ENCODE measurements around the gene FAM171A1. TPM values are rescaled to one million over a fixed set of nuclear protein-coding genes. Genes with fewer than 3 reads are reported as not detected.

Gene FAM171A1
- total RNA-seq, 1 experiment from 2014 or later = 1.0 TPM

DNA sequence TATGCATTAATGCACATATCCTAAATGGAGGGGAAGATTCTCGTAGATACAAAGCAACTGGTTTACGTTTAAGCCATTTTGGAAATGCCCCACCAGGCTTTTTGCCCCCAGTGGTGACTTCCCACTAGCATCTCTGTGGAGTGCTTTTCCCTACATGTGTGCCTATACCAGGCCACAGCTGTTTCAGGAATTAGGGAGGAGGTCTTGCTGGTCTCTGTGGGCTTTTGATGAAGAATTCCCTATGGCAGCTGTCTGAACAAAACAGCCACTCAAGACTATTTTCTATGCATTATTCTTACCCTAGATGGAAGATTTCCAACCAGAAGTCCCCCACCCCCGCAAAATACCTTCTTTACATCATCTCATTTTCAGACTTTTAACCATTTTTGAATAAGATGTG lies 150.6 kb downstream of the FAM171A1 start:
- peaks cover 36% of the 10 kb centered on the region for H3K27me3 Mint-ChIP-seq (ENCODE audit: unreplicated experiment)
- peaks cover 3% of the 10 kb centered on the region for H3K9me3 Mint-ChIP-seq (ENCODE audit: low read depth, unreplicated experiment)
- DNase-seq = no peak
- no peak overlapping the region for H3K27ac Mint-ChIP-seq (ENCODE audit: unreplicated experiment)
- TF ChIP-seq, protein P1, sequence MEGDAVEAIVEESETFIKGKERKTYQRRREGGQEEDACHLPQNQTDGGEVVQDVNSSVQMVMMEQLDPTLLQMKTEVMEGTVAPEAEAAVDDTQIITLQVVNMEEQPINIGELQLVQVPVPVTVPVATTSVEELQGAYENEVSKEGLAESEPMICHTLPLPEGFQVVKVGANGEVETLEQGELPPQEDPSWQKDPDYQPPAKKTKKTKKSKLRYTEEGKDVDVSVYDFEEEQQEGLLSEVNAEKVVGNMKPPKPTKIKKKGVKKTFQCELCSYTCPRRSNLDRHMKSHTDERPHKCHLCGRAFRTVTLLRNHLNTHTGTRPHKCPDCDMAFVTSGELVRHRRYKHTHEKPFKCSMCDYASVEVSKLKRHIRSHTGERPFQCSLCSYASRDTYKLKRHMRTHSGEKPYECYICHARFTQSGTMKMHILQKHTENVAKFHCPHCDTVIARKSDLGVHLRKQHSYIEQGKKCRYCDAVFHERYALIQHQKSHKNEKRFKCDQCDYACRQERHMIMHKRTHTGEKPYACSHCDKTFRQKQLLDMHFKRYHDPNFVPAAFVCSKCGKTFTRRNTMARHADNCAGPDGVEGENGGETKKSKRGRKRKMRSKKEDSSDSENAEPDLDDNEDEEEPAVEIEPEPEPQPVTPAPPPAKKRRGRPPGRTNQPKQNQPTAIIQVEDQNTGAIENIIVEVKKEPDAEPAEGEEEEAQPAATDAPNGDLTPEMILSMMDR (IDR thresholded peaks at IDR 0.05; ENCODE audit: unreplicated experiment) = no peak
- H3K36me3 Mint-ChIP-seq (ENCODE audit: insufficient read depth, unreplicated experiment) = no peaks in the 10 kb centered on the region
- no TSS peak for BruUV-seq (replicated peaks)
- no peak overlapping the region for H3K4me3 Mint-ChIP-seq (ENCODE audit: low read depth, unreplicated experiment)
- no peaks in the 10 kb centered on the region for H3K4me1 Mint-ChIP-seq (ENCODE audit: low read depth, unreplicated experiment)
- intact Hi-C loops (cut with micrococcal nuclease; ENCODE audit: unreplicated experiment) = no loop called here
- CTCF ChIA-PET = interaction anchor here (1.2 kb wide), 1 partner anchor 10 kb away, joined by 4 read pairs; no protein-coding TSS in a partner anchor

DNA sequence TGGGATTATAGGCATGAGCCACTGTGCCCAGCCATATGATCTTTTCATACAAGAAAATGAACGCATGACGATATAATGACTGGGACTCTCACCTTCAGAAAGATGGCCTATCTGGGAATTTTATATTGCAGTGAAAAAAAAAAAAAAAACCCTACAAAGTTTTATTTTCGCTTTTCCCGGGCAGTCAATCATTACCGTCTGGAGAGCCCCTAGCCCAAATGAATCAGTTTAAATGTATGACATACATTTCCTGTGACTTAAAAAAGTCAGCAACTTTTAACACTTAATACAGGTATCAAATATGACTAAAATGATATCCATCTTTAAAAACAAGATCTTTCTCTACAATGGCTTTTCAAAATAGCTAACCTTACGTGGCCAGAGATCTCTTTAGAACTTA lies 154.4 kb downstream of the FAM171A1 start:
- no peaks in the 10 kb centered on the region for H3K36me3 Mint-ChIP-seq (ENCODE audit: insufficient read depth, unreplicated experiment)
- CTCF ChIA-PET = no interaction called here
- no TSS peak for BruUV-seq (replicated peaks)
- peaks cover 2% of the 10 kb centered on the region for H3K9me3 Mint-ChIP-seq (ENCODE audit: low read depth, unreplicated experiment)
- TF ChIP-seq, protein P1 (IDR thresholded peaks at IDR 0.05; ENCODE audit: unreplicated experiment) = no peak
- no peak for DNase-seq
- H3K4me3 Mint-ChIP-seq (ENCODE audit: low read depth, unreplicated experiment) = no peak overlapping the region
- H3K27me3 Mint-ChIP-seq (ENCODE audit: unreplicated experiment) = peaks cover 41% of the 10 kb centered on the region
- no peaks in the 10 kb centered on the region for H3K4me1 Mint-ChIP-seq (ENCODE audit: low read depth, unreplicated experiment)
- no peak overlapping the region for H3K27ac Mint-ChIP-seq (ENCODE audit: unreplicated experiment)
- intact Hi-C loops (cut with micrococcal nuclease; ENCODE audit: unreplicated experiment) = no loop called here

DNA sequence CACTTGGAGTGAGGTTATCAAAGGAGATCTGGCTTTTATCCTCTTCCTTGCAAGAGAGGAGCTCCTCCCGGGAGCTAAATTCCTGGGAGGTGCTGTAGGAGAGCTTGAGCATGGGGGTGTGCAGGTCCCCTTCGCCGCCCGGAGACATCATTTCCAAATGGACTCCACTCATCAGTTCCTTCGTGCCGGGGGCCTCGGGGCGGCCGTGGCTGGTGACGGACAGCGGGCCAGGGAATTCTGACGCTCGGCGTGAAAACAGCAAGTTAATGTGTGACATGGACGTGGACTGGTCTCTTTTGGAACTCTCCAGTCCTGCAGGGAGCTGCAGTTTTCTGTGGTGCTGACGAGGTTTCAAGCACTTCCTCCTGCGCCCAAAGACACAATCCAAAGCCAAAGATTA lies 156.9 kb downstream of the FAM171A1 start:
- CTCF ChIA-PET = no interaction called here
- Mint-ChIP-seq H3K27ac (ENCODE audit: unreplicated experiment) (no peak overlapping the region), H3K36me3 (ENCODE audit: insufficient read depth, unreplicated experiment) (no peaks in the 10 kb centered on the region), H3K9me3 (ENCODE audit: low read depth, unreplicated experiment) (peaks cover 2% of the 10 kb centered on the region), H3K4me1 (ENCODE audit: low read depth, unreplicated experiment) (no peaks in the 10 kb centered on the region), H3K27me3 (ENCODE audit: unreplicated experiment) (peaks cover 18% of the 10 kb centered on the region), H3K4me3 (ENCODE audit: low read depth, unreplicated experiment) (no peak overlapping the region)
- intact Hi-C loops (cut with micrococcal nuclease; ENCODE audit: unreplicated experiment) = no loop called here
- DNase-seq = no peak
- BruUV-seq (replicated peaks) = no TSS peak
- TF ChIP-seq, protein P1 (IDR thresholded peaks at IDR 0.05; ENCODE audit: unreplicated experiment) = no peak

DNA sequence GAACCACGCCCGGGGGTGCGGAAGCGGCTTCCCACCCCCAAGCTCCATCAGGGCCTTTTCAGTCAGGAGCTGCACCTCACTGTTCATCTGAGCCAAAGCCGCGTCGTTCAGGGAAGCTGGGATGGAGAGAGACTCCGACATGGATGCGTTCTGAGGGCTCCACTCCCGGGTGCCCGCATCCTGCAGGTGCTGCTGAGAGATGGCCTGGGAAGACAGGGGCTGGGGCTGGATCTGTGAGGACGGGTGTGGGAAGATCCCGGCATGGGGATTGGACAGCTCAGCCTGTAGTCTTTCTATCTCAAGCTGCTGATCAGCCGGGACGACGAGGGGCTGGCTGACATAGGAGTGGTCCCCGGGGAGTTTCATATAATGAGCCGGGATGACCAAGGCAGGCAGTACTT lies 157.6 kb downstream of the FAM171A1 start:
- H3K27me3 Mint-ChIP-seq (ENCODE audit: unreplicated experiment) = peaks cover 18% of the 10 kb centered on the region
- TF ChIP-seq, protein P1 (IDR thresholded peaks at IDR 0.05; ENCODE audit: unreplicated experiment) = no peak
- no peak for DNase-seq
- peaks cover 2% of the 10 kb centered on the region for H3K9me3 Mint-ChIP-seq (ENCODE audit: low read depth, unreplicated experiment)
- H3K4me3 Mint-ChIP-seq (ENCODE audit: low read depth, unreplicated experiment) = no peak overlapping the region
- CTCF ChIA-PET = no interaction called here
- no peaks in the 10 kb centered on the region for H3K4me1 Mint-ChIP-seq (ENCODE audit: low read depth, unreplicated experiment)
- intact Hi-C loops (cut with micrococcal nuclease; ENCODE audit: unreplicated experiment) = no loop called here
- no TSS peak for BruUV-seq (replicated peaks)
- no peak overlapping the region for H3K27ac Mint-ChIP-seq (ENCODE audit: unreplicated experiment)
- H3K36me3 Mint-ChIP-seq (ENCODE audit: insufficient read depth, unreplicated experiment) = no peaks in the 10 kb centered on the region

All from Calu3 (cell line).